ENCODE results near the gene SLC25A27.

DNA sequence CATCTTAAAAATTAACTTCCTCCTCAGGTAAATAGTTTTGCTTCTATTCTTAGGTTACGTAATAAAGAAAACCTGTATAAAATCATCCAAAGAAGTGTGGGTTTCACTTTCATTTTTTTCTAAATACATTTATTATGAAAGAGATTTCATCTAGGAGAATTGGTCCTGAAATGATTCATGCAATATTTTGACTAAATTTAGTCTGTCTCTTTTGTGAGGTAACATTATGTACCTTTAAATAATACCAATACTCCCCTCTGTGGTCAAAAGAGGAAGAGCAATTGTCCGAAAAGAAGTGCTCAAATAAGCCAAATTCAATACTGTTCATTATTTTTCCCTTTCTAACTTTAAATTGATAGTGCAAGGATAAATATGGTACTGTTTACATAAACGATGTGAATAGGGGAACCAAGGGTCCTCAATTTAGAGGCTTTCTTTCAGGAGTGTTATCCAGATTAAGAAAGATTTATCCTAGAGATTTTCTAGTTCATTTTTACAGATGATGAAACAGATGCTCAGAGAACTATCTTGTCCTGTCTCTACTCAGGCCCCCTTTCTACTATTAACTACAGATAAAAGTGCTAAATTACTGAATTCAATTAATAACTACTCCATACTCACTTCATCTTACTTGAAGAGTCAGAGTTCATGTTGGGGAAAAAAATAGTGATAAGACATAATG, 26.4 kb upstream of the SLC25A27 start:
- TF ChIP-seq, protein P1, sequence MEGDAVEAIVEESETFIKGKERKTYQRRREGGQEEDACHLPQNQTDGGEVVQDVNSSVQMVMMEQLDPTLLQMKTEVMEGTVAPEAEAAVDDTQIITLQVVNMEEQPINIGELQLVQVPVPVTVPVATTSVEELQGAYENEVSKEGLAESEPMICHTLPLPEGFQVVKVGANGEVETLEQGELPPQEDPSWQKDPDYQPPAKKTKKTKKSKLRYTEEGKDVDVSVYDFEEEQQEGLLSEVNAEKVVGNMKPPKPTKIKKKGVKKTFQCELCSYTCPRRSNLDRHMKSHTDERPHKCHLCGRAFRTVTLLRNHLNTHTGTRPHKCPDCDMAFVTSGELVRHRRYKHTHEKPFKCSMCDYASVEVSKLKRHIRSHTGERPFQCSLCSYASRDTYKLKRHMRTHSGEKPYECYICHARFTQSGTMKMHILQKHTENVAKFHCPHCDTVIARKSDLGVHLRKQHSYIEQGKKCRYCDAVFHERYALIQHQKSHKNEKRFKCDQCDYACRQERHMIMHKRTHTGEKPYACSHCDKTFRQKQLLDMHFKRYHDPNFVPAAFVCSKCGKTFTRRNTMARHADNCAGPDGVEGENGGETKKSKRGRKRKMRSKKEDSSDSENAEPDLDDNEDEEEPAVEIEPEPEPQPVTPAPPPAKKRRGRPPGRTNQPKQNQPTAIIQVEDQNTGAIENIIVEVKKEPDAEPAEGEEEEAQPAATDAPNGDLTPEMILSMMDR (IDR thresholded peaks at IDR 0.05), result peak in 2 of 3 experiments; percentile 61 to 76
- TF ChIP-seq POLR2A (IDR thresholded peaks at IDR 0.05) (no peak), POLR2AphosphoS5 (IDR thresholded peaks at IDR 0.05; ENCODE audit: insufficient read depth in 1 of 2, low read depth in 1 of 2) (peak in 1 of 2 donors; percentile 57)
